OCI-LY7 (cell line): ENCODE measurements around the gene KCNK7.

Experiments used
- CTCF ChIP-seq: fragments of 200-600 bp; sonication (generic); conservative IDR thresholded peaks from 2 replicates; pipeline ENCODE4 v1.5.1; 2014; ENCODE audit warnings: mild to moderate bottlenecking, antibody characterized with exemption, low read length, moderate library complexity, mixed read lengths
- EZH2phosphoT487 ChIP-seq: fragments of 200-600 bp; sonication (generic); IDR thresholded peaks from 2 replicates; pipeline ENCODE4 v1.6.1; 2018; ENCODE audit warnings: low read depth, borderline replicate concordance, mild to moderate bottlenecking, mixed run types, antibody characterized with exemption, low read length, moderate library complexity, mixed read lengths

- TF ChIP-seq CTCF (no peak), EZH2phosphoT487 (no peak)
These were observed 14.1 kb upstream of the KCNK7 start for GRCh38 chr11:65609665-65610064.
